Mesothelial cell of epicardium (in vitro differentiated cells): Measurements from ENCODE around the gene TNKS1BP1. TPM values are rescaled to one million over a fixed set of nuclear protein-coding genes. Genes with fewer than 3 reads are reported as not detected.
"Not testable (repeated sequence)": the region's sequence is repeated elsewhere in the genome, so short reads cannot be mapped to it uniquely, and the experiment has no call there.

Experiments used
- DNase-seq, 2 experiments: peaks; one replicate each; pipeline ENCODE4 v3.0.0; 2021; ENCODE audit warnings: low spot score in 2 of 2; ENCODE audit not compliant: unreplicated experiment in 2 of 2
- H3K27ac Mint-ChIP-seq: 2 replicates; pipeline ENCODE4 v1.8.0; 2021; ENCODE audit warnings: mixed read lengths
- H3K27me3 Mint-ChIP-seq: 2 replicates; pipeline ENCODE4 v1.8.0; 2021; ENCODE audit warnings: low read depth, mixed read lengths
- H3K36me3 Mint-ChIP-seq: 2 replicates; pipeline ENCODE4 v1.8.0; 2021; ENCODE audit warnings: mixed read lengths
- H3K4me1 Mint-ChIP-seq: 2 replicates; pipeline ENCODE4 v1.8.0; 2021; ENCODE audit warnings: mixed read lengths
- H3K4me3 Mint-ChIP-seq: 2 replicates; pipeline ENCODE4 v1.8.0; 2021; ENCODE audit warnings: mild to moderate bottlenecking, moderate library complexity, mixed read lengths
- H3K9me3 Mint-ChIP-seq: 2 replicates; pipeline ENCODE4 v1.8.0; 2021; ENCODE audit warnings: mixed read lengths
- CTCF ChIP-seq: fragments of 200-600 bp; sonication (generic); IDR thresholded peaks from one replicate; pipeline ENCODE4 v1.5.0; 2021; ENCODE audit warnings: antibody characterized with exemption; ENCODE audit not compliant: unreplicated experiment
- total RNA-seq: library from RNA; stranded (reverse); gene quantifications from 3 replicates; pipeline ENCODE4 v1.2.1, GENCODE V29; 2021

TNKS1BP1 gene
- total RNA-seq, 1 donor from 2014 or later, result 216 TPM

GRCh38 chr11:57340039-57340615 is 15.4 kb upstream of the TNKS1BP1 start:
- Mint-ChIP-seq H3K4me3 (no peak overlapping the region), H3K27me3 (no peaks in the 10 kb centered on the region), H3K4me1 (peaks cover 40% of the 10 kb centered on the region), H3K27ac (no peak overlapping the region), H3K9me3 (no peaks in the 10 kb centered on the region), H3K36me3 (no peaks in the 10 kb centered on the region)
- no peak for TF ChIP-seq CTCF
- DNase-seq, result no peak

DNA sequence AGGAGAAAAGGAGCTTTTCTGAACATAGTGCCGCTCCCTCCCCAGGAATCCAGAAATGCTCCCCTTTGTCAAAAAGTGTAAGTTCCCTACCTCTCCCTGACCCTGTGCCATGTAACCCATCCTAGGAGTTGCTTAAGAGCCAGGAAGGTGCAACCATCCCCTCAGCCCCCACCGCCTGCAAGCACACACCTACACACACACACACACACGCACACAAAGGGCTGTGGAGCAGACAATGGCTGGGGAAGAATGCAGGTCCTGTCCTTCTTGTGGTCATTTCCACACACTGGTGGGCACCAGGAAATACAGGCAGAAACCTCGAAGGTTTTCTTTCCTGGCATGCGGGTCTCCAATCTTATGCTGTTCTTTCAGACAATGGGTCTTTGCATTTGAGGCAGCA is 14.6 kb upstream of the TNKS1BP1 start:
- TF ChIP-seq CTCF, result no peak
- H3K27ac Mint-ChIP-seq, result no peak overlapping the region
- DNase-seq, result no peak
- no peaks in the 10 kb centered on the region for H3K36me3 Mint-ChIP-seq
- H3K27me3 Mint-ChIP-seq, result no peaks in the 10 kb centered on the region
- H3K4me3 Mint-ChIP-seq, result no peak overlapping the region
- H3K9me3 Mint-ChIP-seq, result no peaks in the 10 kb centered on the region
- peaks cover 48% of the 10 kb centered on the region for H3K4me1 Mint-ChIP-seq

DNA sequence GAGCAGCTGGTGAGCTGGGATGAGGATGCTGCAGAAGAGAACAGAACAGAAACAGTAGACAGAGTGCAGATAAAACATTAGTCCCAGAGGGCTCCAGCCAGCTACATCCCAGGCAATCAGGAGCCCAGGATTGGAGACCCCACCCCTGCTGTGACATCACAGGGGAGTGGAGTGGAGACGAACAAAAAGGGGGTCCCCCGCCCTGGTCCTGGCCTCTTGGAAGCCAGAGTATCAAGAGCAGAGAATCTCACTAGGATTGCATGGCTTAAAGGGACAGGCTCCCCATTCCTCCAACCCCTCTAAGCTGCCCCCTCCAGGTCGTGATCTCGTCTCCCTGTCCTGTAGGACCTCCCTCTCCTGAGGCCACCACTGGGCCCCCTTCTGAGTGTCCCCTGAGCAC is 13.4 kb upstream of the TNKS1BP1 start, which contains the start of gene P2RX3:
Gene P2RX3, plus strand, starts transcription at position 211 of the 400 bp plus-strand sequence. CDS start 199 bp downstream, outside the sequence.
- Mint-ChIP-seq H3K4me1 (peaks cover 46% of the 10 kb centered on the region), H3K9me3 (no peaks in the 10 kb centered on the region), H3K27me3 (no peaks in the 10 kb centered on the region), H3K36me3 (peaks cover 3% of the 10 kb centered on the region), H3K27ac (peak within 1 kb of the TSS; percentile 18), H3K4me3 (no peak within 1 kb of the TSS)
- no peak for DNase-seq
- TF ChIP-seq CTCF, result no peak

- Mint-ChIP-seq H3K4me1 (peaks cover 42% of the 10 kb centered on the region), H3K27ac (peak overlapping the region; percentile 99)
- not testable (repeated sequence) for H3K27me3 Mint-ChIP-seq, DNase-seq, H3K36me3 Mint-ChIP-seq, H3K9me3 Mint-ChIP-seq, H3K4me3 Mint-ChIP-seq
Observed at GRCh38 chr11:57336856-57337255, 12.1 kb upstream of the TNKS1BP1 start.

DNA sequence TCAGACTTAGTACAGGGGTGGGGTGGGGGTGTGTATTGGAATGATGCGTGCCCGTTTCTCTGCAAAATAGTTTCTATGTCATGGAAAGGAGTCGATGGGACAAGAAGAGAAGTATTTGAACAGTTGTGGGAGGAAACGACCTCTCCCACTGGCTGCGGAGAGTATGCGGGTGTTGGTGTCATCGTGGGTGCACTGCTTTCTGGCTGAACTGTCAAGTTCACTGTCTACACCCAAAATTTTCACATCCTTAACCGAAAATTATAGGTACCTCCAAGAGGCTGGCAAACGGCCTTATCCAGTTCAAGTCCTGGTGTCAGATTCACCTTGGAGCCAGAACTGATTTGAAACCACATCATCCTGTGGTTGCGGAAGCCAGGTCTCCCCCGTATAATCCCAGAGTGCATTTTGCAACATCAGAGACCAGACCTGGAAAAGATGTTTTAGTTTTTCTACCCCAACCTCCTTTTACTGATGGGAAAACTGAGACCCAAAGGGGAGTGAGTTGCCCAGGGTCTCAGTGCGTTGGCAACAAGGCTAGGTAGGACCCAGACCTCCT is 11.4 kb upstream of the TNKS1BP1 start:
- Mint-ChIP-seq H3K9me3 (no peaks in the 10 kb centered on the region), H3K27ac (peak overlapping the region; percentile 99), H3K4me3 (peak overlapping the region; percentile 84), H3K4me1 (peaks cover 42% of the 10 kb centered on the region), H3K36me3 (peaks cover 13% of the 10 kb centered on the region), H3K27me3 (no peaks in the 10 kb centered on the region)
- no peak for TF ChIP-seq CTCF
- DNase-seq, result no peak

- Mint-ChIP-seq H3K27me3 (no peaks in the 10 kb centered on the region), H3K9me3 (no peaks in the 10 kb centered on the region), H3K4me1 (peaks cover 41% of the 10 kb centered on the region), H3K4me3 (peak within 1 kb of the TSS; percentile 84), H3K27ac (peak within 1 kb of the TSS; percentile 99), H3K36me3 (peaks cover 18% of the 10 kb centered on the region)
- peak; percentile 60 to 79 for DNase-seq
- no peak for TF ChIP-seq CTCF
Observed at GRCh38 chr11:57335343-57336110, 10.8 kb upstream of the TNKS1BP1 start, which contains the start of gene SSRP1. SSRP1 (minus strand) TSS chr11:57335892; CDS start chr11:57335121, 771 bp downstream.
